ENCODE results near the gene EPM2A. TPM values are rescaled to one million over a fixed set of nuclear protein-coding genes. Genes with fewer than 3 reads are reported as not detected.

EPM2A gene
- total and polyA plus RNA-seq, 7 donors: 2.3 to 79.5 (median 66.5) TPM

DNA sequence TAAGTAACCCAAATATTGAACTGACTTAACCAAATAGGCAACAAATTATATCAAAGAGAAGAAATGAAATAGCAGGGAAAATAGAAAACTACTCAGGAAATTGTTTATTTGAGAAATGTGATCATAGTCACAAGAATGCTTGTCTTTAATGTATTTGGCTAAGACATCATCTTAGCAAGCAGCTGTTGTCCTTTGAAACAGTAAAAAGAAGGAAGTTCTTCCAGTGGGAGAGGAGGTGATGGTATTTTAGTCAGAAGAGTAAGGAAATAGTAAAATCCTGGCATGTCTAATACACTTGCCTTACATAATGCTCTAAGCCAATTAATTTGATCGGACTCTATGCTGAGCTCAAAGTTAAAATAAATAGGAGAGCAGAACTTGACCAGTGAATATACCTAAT lies 126.5 kb downstream of the EPM2A start:
- TF ChIP-seq POLR2A (IDR thresholded peaks at IDR 0.05) (no peak), EP300 (IDR thresholded peaks at IDR 0.05) (no peak), POLR2AphosphoS5 (IDR thresholded peaks at IDR 0.05) (no peak)
- TF ChIP-seq, protein P1, sequence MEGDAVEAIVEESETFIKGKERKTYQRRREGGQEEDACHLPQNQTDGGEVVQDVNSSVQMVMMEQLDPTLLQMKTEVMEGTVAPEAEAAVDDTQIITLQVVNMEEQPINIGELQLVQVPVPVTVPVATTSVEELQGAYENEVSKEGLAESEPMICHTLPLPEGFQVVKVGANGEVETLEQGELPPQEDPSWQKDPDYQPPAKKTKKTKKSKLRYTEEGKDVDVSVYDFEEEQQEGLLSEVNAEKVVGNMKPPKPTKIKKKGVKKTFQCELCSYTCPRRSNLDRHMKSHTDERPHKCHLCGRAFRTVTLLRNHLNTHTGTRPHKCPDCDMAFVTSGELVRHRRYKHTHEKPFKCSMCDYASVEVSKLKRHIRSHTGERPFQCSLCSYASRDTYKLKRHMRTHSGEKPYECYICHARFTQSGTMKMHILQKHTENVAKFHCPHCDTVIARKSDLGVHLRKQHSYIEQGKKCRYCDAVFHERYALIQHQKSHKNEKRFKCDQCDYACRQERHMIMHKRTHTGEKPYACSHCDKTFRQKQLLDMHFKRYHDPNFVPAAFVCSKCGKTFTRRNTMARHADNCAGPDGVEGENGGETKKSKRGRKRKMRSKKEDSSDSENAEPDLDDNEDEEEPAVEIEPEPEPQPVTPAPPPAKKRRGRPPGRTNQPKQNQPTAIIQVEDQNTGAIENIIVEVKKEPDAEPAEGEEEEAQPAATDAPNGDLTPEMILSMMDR (IDR thresholded peaks at IDR 0.05): no peak
- Histone ChIP-seq H3K27me3 (no peaks in the 10 kb centered on the region), H3K9me3 (no peaks in the 10 kb centered on the region), H3K4me1 (no peaks in the 10 kb centered on the region), H3K27ac (no peak overlapping the region), H3K36me3 (no peaks in the 10 kb centered on the region), H3K4me3 (no peak overlapping the region)
- 91 to 92% methylated on average over 1 of the region's 1 CpG for WGBS, 2 donors
- intact Hi-C loops (cut with DNase I): no loop called here
- no peak for DNase-seq

DNA sequence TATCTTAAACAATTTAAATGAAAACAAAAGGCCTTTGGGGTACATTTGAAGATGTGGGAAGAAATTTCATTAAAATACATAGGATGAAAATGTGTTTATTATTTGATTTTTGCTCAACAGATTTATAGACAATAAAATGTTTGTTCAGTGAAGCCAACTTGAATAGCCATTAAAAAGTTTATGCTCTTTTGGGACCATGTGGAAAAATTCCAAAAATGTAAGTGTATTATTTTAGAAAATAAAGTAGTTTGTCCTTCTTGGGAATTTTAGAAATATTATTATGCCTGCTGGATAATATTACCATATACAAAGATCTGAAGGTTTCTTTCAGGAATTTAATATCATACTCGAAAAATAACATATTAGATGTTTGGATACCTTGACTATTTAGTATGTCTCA lies 131.3 kb downstream of the EPM2A start:
- H3K4me3 ChIP-seq: no peak overlapping the region
- no peaks in the 10 kb centered on the region for H3K9me3 ChIP-seq
- TF ChIP-seq POLR2AphosphoS5 (IDR thresholded peaks at IDR 0.05): no peak
- TF ChIP-seq, protein P1 (IDR thresholded peaks at IDR 0.05): no peak
- TF ChIP-seq EP300 (IDR thresholded peaks at IDR 0.05): no peak
- TF ChIP-seq POLR2A (IDR thresholded peaks at IDR 0.05): no peak
- no peak for DNase-seq
- no peaks in the 10 kb centered on the region for H3K27me3 ChIP-seq
- no peak overlapping the region for H3K27ac ChIP-seq
- intact Hi-C loops (cut with DNase I): no loop called here
- WGBS, 2 donors: 82 to 86% methylated on average over 1 of the region's 1 CpG
- no peaks in the 10 kb centered on the region for H3K36me3 ChIP-seq
- H3K4me1 ChIP-seq: no peaks in the 10 kb centered on the region

DNA sequence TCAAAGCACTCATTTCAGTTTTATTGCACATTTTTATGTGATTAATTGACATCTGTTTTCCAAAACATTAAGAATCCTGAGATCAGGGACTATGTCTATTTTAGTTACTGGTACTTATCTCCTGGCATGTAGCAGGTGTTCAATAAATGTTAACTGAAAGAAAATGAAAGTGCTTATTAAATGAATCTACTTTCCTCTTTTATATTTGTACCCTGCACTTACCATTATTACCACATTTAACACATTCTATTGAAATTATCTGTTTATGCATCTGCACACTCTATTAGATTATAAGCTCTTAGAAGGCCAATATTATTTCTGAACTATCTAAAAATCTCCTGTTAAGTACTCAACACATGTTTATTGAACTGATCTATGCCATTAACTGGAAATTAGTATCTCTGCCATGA lies 131.9 kb downstream of the EPM2A start:
- TF ChIP-seq EP300 (IDR thresholded peaks at IDR 0.05) (no peak), POLR2AphosphoS5 (IDR thresholded peaks at IDR 0.05) (no peak), POLR2A (IDR thresholded peaks at IDR 0.05) (no peak)
- TF ChIP-seq, protein P1 (IDR thresholded peaks at IDR 0.05): no peak
- intact Hi-C loops (cut with DNase I): no loop called here
- no peaks in the 10 kb centered on the region for H3K27me3 ChIP-seq
- no peak for DNase-seq
- H3K36me3 ChIP-seq: no peaks in the 10 kb centered on the region
- no peaks in the 10 kb centered on the region for H3K4me1 ChIP-seq
- H3K27ac ChIP-seq: no peak overlapping the region
- no peaks in the 10 kb centered on the region for H3K9me3 ChIP-seq
- no peak overlapping the region for H3K4me3 ChIP-seq

DNA sequence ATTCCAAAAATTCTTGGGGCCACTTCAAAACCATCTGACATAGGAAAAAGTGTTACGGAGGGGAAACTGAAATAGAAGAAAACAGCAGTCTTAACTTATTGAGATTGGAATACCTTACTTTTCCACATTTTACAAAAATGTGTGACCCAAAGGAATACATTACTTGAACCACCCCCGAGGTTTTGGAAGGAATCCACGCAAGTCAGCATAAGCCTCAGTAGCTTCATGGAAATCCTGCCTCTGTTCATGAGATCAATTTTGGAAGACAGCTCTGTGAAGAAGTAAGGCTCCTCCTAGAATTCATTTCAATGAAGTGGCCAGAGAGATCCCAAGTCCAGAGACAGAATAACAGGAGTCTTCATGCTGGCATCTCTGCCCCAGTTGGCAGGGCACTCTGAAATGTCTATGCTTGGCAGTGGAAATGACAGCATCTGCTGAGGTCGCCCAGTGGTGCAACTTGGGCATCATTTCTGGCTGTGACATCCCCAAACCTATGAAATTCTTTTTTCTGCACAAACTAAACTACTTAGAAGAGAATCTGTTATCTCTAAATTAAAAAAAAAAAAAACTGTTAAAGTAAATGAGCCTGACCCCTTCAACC lies 132.5 kb downstream of the EPM2A start:
- H3K9me3 ChIP-seq: no peaks in the 10 kb centered on the region
- TF ChIP-seq, protein P1 (IDR thresholded peaks at IDR 0.05): no peak
- no peak for TF ChIP-seq EP300 (IDR thresholded peaks at IDR 0.05)
- no peak for TF ChIP-seq POLR2AphosphoS5 (IDR thresholded peaks at IDR 0.05)
- TF ChIP-seq POLR2A (IDR thresholded peaks at IDR 0.05): no peak
- H3K4me3 ChIP-seq: no peak overlapping the region
- no peaks in the 10 kb centered on the region for H3K27me3 ChIP-seq
- H3K27ac ChIP-seq: no peak overlapping the region
- WGBS, 2 donors: 91 to 94% methylated on average over 4 of the region's 4 CpGs
- DNase-seq: no peak
- no peaks in the 10 kb centered on the region for H3K4me1 ChIP-seq
- no peaks in the 10 kb centered on the region for H3K36me3 ChIP-seq
- intact Hi-C loops (cut with DNase I): no loop called here

DNA sequence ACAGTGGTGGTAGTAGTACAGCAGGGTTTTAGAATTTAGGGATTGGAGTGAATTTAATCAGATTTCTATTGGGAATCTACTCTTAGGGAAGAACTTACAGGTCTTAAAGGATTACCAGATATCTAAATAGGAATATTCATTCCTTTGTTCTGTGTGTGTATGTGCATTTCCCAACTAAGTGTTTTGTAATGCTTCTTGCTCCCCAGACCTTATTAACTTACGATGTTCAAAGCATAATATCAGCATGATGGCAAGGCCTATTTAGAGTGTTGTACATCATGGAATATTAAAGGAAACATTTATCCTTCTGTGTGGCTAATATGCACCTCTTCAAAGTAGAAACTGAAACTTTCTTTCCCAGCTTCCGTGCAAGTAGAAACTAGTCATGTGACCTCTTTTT lies 133.9 kb downstream of the EPM2A start:
- no peaks in the 10 kb centered on the region for H3K27me3 ChIP-seq
- DNase-seq: no peak
- no peaks in the 10 kb centered on the region for H3K36me3 ChIP-seq
- H3K4me1 ChIP-seq: no peaks in the 10 kb centered on the region
- H3K9me3 ChIP-seq: no peaks in the 10 kb centered on the region
- intact Hi-C loops (cut with DNase I): no loop called here
- no peak overlapping the region for H3K4me3 ChIP-seq
- no peak overlapping the region for H3K27ac ChIP-seq
- 94 to 96% methylated on average over 2 of the region's 2 CpGs for WGBS, 2 donors
- no peak for TF ChIP-seq POLR2A (IDR thresholded peaks at IDR 0.05)
- TF ChIP-seq, protein P1 (IDR thresholded peaks at IDR 0.05): no peak
